HG03342 (cell line): ENCODE data around the gene TBCEL.
"Not testable (repeated sequence)": the region's sequence is repeated elsewhere in the genome, so short reads cannot be mapped to it uniquely, and the experiment has no call there.

Experiments used
- ATAC-seq: cut with Tn5 transposase; IDR thresholded peaks from one replicate; pipeline ENCODE4 v1.9.1; 2021; ENCODE audit warnings: mild to moderate bottlenecking, moderate library complexity; ENCODE audit not compliant: unreplicated experiment

The TBCEL gene, protein sequence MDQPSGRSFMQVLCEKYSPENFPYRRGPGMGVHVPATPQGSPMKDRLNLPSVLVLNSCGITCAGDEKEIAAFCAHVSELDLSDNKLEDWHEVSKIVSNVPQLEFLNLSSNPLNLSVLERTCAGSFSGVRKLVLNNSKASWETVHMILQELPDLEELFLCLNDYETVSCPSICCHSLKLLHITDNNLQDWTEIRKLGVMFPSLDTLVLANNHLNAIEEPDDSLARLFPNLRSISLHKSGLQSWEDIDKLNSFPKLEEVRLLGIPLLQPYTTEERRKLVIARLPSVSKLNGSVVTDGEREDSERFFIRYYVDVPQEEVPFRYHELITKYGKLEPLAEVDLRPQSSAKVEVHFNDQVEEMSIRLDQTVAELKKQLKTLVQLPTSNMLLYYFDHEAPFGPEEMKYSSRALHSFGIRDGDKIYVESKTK

DNA sequence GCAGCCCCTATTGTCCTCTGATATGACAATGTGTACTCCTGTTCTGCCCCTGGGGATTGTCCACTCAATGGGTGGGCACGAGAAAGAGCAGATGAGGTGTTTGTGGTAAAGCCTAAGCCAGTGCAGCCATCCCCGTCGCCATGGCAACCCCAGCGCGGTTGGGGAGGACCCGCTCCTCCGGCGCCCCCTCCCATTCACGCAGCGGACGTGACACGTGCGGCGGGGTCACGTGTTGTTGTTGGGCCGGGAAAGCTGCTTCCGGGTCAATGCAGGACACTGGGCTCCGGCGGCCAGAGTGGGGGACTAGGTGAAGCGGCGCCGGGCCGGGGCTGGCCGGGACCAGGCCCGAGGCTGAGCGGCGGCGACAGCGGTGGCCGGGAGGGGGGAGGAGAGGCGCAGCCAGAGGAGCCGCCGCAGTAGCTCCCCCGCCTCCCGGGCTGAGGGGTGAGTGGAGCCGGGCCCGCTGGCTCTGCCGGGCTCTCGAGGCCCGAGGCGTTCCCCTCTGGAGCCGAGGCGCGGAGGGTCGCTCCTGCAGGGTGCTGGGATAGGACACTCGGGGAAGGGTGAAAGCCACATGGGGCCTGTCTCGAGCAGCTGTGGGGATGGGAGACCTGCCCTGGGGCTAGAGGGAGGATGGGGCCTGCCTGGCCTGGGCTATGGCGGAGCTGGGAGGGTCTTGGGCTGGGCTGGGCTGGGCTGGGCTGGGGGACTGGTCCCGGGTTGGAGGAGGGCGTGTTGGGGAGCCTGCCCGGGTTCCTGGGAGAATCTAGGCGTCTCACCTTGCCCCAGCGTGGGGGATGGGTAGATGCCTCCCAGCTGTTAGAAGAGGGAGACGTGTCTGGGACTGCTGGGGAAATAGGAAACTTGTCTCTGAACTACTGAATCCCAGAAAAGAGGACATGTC is at the start of gene TBCEL:
TSS of gene TBCEL (plus strand) at position 255 of the 904 bp plus-strand sequence. CDS start 21,589 bp downstream, outside the sequence.
- peak; percentile 92 for ATAC-seq

DNA sequence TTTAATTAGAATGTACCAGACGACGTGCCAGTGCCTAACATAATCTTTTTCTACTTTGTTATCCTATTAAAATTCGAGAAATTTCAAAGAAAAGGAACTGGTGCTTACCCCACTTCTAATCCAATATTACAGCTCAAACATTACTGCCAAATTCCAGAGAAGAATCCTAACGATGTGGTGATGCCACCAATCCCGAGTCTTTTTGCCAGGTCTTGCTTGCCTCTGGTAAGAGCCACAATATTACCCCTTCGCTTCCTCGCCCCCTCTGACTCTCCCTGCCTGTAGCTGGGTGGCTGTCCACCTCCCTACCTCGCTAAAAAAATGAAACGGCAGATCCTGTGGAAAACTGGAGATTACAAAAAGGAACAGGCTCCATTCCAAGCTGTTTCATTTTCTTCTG is 49.4 kb upstream of the TBCEL start:
- no peak for ATAC-seq

DNA sequence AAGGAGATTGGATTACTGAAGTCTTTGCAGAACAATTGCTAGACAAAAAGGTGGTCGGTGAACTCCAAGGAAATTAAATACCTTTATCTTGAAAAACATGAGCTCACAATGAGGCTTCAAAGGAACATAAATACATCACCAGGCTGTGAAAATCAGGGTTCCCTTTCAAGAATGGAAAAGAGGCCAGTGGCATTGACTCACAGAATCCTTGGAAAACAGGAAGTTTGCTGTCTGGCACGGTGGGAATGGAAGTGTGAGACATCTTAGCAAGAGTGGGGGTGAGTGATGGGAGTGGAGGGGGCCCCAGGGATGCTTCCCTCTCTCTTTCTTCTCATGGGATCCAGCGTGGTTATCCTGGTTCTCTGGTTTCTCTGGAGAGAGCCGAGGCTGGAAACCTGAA is 48.9 kb upstream of the TBCEL start:
- no peak for ATAC-seq

DNA sequence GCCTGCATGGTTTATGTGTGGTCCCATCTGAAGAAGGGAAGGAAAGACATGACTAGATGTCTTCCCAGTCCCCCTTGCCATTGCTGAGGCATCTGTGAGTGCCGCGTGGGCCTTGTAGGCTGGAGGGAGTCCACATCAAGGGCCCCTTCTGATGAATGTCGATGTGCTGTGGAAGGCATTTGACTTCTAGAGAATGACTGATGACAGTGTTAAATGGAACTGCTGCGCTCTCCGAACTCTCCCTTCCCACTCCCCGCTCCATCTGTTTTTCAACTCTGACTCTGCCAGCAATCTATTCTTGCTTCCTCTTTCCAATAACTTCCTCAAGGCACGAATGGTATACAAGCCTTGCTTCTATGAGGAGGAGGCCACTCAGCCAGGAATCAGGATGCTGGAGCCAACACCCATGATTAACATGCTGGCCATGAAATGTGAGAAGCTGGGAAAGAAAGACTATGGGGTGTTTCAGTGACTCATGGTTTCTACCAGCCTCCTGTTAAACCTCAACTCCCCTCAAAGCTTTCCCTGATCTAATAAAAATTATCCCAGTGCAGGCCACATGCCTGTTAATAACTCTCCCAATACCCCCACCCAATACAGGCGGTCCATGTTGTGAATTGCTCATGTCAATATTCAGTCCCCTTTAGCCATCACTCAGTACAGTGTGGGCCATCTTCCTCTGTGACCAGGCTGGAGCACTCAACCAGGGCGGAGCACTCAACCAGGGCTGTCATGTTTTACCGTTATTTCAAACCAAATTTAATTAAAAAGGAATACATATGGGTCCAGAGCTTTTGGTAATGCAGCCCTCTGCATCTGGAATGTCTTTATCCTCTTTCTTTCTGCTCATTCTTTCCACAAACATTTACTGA is 46.4 kb upstream of the TBCEL start:
- no peak for ATAC-seq

DNA sequence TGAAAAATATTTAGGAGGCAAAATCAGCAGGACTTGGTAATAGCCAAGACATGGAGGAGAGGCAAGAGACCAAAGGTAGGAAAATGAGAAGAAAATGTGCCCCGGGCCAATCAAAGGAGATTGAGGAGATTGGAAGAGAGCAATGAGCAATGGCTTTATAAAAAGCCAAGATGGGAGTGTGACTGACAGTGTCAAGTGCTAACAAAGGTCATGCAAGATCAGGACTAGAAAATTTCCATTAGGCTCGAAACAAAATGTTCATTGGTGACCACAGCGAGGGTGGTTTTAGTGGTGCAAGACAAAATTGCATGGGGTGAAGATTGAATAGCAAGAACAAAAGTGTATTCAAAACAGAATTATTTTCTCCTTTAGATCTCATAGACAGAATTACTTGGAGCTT is 45.2 kb upstream of the TBCEL start:
- no peak for ATAC-seq

DNA sequence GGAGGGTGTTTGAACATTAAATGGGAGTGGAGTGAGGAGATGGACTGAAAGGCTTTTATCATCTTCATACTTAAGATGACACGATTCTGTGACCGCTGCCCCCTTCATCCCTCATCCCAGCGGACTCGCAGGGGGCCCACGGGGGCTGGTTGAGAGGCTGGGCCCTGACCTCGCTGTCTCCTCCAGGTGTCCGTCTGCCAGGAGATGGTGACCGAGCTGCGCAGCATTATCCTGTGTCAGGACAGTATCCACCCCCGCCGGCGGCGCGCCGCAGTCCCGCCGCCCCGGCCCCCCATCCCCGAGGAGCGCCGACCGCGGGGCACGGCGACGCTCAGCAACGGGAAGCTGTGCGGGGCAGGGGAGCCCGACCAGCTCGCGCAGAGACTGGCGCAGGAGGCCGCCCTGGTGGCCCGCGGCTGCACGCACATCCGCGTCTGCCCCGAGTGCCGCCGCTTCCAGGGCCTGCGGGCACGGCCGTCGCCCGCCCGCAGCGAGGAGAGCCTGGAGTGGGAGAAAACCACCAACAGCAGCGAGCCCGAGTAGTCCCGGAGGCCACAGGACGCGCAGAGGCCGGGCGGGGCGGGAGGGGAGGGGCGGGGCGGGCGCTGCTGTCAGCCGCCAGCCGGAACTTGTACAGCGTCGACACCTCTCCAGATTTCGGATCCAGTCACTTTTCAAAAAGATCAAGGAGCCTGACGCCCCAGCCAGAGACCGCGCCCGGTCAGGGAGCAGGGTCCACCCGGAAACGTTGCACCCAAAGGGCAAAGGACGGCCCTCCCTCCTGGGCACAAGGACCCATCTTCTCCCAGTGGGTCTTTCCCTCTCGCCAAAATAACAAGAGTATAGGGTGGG is 38.0 kb upstream of the TBCEL start:
- ATAC-seq: peak; percentile 73

DNA sequence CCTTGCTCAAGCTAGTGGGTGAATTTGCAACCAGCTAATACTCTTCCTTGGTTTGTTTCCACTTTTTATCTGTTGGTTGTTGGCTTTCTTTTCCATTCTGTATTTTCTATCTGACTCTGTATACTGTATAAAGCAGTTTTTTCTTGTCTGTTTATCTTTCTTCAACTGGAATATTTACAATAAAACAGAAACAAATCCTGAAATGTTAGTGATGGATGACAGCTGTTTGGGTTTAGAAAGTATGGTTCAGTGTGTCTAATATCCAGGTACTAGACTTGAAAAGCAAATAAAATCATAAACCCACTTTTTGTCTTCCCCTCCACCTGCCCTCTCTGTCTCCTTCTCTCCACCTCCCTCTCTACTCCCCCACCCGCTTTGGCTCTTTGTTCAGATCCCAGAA is 35.3 kb upstream of the TBCEL start:
- no peak for ATAC-seq

DNA sequence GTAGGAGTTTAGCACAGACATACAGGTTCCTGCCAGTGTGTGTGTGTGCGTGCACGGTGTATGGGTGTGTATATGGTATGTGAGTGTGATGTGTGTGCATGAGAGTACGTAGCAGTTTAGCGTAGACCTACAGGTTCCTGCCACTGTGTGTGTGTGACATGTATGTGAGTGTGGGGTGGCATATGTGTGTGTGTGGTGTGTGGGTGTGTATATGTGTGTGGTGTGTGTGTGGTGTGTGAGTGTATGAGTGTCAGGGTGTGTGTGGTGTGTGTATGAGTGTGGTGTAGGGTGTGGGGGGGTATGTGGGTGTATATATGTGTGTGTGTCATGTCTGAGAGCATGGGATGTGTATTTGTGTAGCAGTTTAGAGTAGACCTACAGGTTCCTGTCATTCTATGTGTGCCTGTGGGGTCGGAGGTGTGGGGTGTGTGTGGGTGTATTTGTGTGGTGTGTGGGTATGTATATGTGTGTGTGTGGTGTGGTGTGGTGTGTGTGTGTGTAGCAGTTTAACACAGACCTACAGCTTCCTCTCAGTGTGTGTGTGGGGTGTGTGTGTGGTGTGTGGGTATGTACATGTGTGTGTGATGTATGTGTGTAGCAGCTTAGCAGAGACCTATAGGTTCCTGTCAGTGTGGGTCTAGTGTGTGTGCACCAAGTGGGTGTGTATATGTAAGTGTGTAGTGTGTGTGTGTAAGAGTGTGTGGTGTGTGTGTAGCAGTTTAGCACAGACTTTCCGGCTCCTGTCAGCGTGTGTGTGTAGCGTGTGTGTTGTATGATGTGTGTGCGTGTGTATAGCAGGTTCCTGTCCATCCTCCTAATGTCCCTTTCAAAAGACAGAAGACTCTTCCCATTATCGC is 31.8 kb upstream of the TBCEL start:
- ATAC-seq: no peak

DNA sequence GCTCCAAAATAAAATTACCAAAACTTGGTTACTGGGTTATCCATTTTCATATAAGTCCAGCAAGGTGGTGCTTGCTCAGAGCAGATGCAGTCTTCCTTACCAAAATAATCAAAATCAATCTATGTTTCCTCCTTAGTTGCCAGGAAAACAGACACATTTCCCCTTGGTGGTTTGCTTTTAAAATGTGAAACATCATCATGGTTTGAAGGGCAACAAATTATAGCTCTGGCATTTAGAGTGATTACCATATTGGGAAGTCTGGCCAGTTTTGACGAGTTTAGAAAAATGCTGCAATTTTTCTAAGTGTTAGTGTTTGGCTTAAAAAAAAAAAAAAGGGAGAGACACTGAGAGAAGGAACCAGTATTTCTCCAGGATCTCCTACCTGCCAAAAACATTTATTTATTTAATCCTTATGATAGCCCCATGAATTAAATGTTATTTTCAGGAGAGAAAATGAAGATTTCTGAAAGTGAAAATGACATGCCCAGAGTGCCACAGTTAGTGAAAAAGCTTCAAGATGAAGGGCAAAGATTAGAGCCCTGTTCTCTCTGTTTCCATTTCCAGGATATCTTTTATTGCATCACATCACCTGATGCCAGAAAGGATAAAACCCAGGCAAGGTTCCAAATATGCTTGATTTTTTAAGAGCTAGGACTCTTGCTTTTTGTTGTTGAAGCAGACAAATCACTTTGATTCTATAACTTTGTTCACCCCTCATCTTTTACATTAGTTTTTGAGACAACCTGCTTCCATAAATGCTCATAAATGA is 29.6 kb upstream of the TBCEL start:
- ATAC-seq: no peak

DNA sequence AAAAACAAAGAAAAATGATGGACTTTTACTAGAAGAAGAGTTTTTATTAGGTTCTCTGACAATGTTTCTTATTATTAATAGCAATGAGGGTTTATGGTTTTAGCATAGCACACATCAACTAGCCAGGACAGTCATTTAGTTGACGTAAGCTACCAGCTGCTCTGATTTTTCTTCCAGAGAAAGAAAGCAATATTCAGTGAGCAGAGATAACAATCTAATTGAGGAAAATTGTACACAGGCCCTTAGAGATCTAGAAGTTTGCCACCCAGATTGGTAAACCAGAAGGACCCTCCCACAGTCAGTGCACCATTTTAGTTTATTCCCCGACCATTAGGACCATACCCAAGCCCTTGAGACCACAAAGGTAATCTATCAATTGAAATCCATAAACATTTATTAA is 28.7 kb upstream of the TBCEL start:
- no peak for ATAC-seq

DNA sequence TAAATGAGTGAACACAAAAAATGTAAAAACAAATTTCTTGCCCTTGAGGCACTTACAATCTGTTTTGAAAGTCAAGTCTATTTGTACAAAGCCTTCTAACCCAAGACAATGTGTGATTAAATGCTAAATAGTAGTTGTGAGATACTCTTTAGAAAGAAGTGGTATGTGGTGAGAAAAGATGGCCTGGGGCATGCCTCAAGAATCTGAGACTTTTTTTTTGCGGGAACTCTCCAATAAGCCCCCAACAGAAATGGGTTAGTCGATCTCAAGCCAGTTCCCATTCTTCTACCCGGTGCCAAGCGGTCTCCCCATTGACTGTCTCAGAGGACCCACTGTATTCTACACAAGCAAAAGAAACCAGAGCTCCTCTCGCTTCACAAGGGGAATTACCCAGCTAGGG is 26.9 kb upstream of the TBCEL start:
- no peak for ATAC-seq

DNA sequence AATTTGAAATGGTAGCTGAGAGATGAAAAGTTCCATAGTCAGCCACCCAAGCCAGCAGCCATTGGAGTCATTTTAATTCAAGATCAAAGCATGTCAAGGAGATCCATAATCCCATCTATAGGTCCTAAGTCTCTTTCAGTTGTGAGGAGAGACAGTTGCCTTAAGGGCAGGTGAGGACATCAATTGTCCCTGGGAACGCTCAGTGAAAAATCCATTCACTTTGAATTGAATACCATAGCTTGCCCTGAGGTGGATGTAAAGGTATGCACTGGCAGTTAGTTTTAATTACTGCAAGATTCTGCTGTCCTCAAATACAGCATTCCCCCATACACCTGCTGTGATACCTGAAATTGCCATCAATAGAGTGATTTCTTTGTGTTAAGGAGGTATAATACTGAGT is 25.3 kb upstream of the TBCEL start:
- ATAC-seq: no peak

DNA sequence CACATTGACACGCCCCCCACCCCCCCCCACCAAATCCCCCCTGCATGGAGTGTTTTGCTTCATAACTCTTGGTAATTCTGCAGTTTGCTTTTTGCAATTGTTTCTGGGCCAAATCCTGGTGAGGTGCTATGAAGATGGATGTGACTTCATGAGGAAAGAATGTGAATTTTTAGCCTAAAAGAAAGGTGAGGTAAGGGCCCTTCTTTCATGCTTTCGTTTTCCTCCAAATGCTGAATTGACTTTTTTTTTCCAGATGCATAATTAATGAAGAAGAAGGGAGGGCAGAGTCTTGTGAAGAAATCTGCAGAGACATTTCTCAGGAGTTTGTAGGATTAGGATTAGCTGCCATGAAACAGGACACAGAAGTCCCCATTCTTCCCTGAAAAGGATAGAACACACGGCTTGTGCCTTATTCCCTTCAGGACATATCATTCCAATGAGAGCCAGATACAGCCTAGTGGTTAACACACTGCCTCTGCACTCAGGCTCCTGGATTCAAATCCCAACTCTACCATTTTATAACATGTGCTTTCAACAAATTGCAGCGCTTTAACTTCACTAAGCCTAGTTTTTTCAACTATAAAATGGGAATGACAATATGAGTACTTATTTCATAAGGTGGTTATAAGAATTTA is 19.6 kb upstream of the TBCEL start:
- no peak for ATAC-seq

DNA sequence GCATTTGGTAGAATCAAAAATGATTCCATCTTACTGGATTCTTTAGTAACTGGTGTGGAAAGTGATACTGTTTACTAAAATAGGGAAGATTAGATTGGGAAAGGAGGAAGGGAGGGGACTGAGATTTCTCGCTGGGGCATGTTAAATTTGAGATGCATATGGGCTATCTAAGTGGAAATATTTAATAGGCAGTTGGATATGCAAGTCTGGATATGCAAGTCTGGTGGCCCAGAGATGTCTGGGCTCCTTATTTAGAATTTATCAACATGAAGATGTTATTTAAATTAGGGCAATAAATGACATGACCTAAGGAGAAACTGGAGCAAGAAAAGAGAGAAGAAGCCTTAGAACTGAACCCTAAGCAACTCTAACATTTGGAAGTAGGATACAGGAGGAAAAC is 17.0 kb upstream of the TBCEL start:
- ATAC-seq: no peak

DNA sequence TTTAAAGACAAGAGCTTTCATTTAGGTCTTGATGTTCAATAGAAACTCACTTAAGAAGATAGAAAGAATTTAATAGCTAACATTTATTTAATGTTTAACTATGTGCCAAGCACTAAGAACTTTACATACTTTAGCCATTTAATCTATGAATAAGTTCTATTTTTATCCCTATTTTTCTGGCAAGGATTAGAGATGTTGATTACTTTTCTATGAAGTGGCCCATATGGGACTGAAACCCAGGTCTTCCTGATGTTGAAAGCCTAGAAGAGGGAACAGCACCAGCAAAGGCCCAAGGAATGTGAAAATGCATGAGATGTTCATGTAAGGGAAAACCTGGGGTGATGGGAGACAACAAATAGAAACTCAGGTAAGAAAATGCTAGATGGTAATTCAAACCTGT is 15.4 kb upstream of the TBCEL start:
- no peak for ATAC-seq

DNA sequence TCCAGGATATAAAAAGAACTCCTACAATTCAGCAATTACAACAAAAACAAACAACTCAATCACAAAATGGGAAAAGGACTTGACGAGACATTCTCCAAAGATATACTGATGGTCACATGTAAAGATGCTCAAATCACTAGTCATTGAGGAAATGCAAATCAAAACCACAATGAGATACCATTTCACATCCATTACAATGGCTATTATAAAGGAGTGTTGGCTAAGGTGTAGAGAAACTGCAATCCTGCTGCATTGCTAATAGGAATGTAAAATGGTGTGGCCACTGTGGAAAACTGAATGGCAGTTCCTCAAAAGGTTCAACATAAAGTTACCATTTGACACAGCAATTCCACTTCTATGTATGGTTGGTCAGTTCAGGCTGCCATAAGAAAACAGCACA is 11.8 kb upstream of the TBCEL start:
- ATAC-seq: no peak

DNA sequence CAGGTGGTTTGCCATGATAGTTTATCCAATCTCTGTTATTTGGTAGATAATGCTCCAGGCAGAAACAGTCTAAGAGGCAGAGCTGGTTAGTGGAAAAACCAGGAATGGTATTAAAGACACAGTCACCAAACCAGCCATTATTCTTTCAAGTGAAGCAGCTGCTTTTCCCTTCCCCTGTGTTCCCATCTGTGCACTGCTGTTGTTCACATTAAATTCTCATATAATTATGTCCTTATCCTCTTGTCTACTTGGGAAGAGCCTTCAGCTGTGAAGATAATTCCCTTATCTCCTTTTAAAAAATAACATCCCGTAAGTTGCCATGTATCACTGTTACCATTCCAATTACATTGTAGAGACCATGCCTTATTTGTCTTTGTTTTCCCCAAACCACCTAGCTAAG is 5.2 kb upstream of the TBCEL start:
- no peak for ATAC-seq

DNA sequence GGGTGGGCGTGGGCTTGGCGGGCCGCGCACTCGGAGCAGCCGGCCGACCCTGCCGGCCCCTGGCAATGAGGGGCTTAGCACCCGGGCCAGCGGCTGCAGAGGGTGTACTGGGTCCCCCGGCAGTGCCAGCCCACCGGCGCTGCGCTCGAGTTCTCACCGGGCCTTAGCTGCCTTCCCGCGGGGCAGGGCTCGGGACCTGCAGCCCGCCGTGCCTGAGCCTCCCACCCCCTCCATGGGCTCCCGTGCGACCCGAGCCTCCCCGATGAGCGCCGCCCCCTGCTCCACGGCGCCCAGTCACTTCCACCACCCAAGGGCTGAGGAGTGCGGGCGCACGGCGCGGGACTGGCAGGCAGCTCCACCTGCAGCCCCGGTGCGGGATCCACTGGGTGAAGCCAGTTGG is 2.2 kb upstream of the TBCEL start:
- not testable (repeated sequence) for ATAC-seq
